Daoy (cell line): ENCODE results near the gene HDDC3. TPM values are rescaled to one million over a fixed set of nuclear protein-coding genes. Genes with fewer than 3 reads are reported as not detected.

ENCODE experiments used
- total RNA-seq: library from RNA; depleted of rRNA; stranded (reverse); fragments of >200 nt; shearing (Covaris generic); gene quantifications from 2 replicates; pipeline ENCODE4 v1.2.3, GENCODE V29; 2014; rRNA removed

HDDC3 gene
- total RNA-seq, 1 experiment from 2014 or later: 17.6 TPM

Other genes starting within 250 kb of the HDDC3 start
- gene BLM, start 215.2 kb downstream of the HDDC3 start, total RNA-seq: 23.5 and 24.8 TPM in 2 replicates
- 48.8 and 51.5 TPM in 2 replicates for gene FURIN, start 64.0 kb downstream of the HDDC3 start, total RNA-seq
- gene FES, start 48.0 kb downstream of the HDDC3 start, total RNA-seq: 0.36 and 0.46 TPM in 2 replicates
- gene MAN2A2, start 29.2 kb downstream of the HDDC3 start, total RNA-seq: 2.1 and 8.2 TPM in 2 replicates
- gene UNC45A, start 2.7 kb upstream of the HDDC3 start, total RNA-seq: 48.7 and 57.5 TPM in 2 replicates
- 13.6 and 19.8 TPM in 2 replicates for gene RCCD1, start 22.3 kb upstream of the HDDC3 start, total RNA-seq
- gene PRC1, start 62.0 kb upstream of the HDDC3 start, total RNA-seq: 357 and 446 TPM in 2 replicates
- gene VPS33B, start 90.0 kb upstream of the HDDC3 start, total RNA-seq: 11.3 and 17.0 TPM in 2 replicates
- 0.15 and 1.1 TPM in 2 replicates for gene SV2B, start 167.7 kb upstream of the HDDC3 start, total RNA-seq